H9 (cell line): ENCODE measurements around the gene FAT4. TPM values are rescaled to one million over a fixed set of nuclear protein-coding genes. Genes with fewer than 3 reads are reported as not detected.

ENCODE experiments used
- DNase-seq: peaks from one replicate; pipeline ENCODE4 v3.0.0-alpha.2; 2017
- H2AFZ ChIP-seq: one replicate; pipeline ENCODE4 v1.6.1; 2013; ENCODE audit warnings: mild to moderate bottlenecking, low read length, control low read depth, moderate library complexity
- H2AK5ac ChIP-seq: 2 replicates; pipeline ENCODE4 v1.6.1; 2013; ENCODE audit warnings: low read length, control low read depth, mixed read lengths; ENCODE audit not compliant: insufficient read length
- H2BK120ac ChIP-seq: one replicate; pipeline ENCODE4 v1.6.1; 2013; ENCODE audit warnings: low read depth, mild to moderate bottlenecking, low read length, control low read depth, inconsistent platforms; ENCODE audit not compliant: poor library complexity, severe bottlenecking
- H2BK12ac ChIP-seq: 2 replicates; pipeline ENCODE4 v1.6.1; 2013; ENCODE audit warnings: low read length, control low read depth, mixed read lengths, low read depth; ENCODE audit not compliant: insufficient read length
- H2BK15ac ChIP-seq: 2 replicates; pipeline ENCODE4 v1.6.1; 2013; ENCODE audit warnings: low read depth, low read length, control low read depth
- H2BK20ac ChIP-seq: one replicate; pipeline ENCODE4 v1.6.1; 2013; ENCODE audit warnings: low read depth, mild to moderate bottlenecking, low read length, control low read depth, inconsistent platforms; ENCODE audit not compliant: poor library complexity, severe bottlenecking
- H2BK5ac ChIP-seq: 2 replicates; pipeline ENCODE4 v1.6.1; 2013; ENCODE audit warnings: low read length, control low read depth, mixed read lengths; ENCODE audit not compliant: insufficient read length
- H3K14ac ChIP-seq: 2 replicates; pipeline ENCODE4 v1.6.1; 2013; ENCODE audit warnings: low read length, control low read depth; ENCODE audit not compliant: insufficient read depth
- H3K18ac ChIP-seq: 2 replicates; pipeline ENCODE4 v1.6.1; 2013; ENCODE audit warnings: low read depth, mild to moderate bottlenecking, mixed read lengths, low read length, control low read depth; ENCODE audit not compliant: insufficient read length
- H3K23ac ChIP-seq: 2 replicates; pipeline ENCODE4 v1.6.1; 2013; ENCODE audit warnings: low read length, control low read depth, mixed read lengths, low read depth; ENCODE audit not compliant: insufficient read length
- H3K23me2 ChIP-seq: 2 replicates; pipeline ENCODE4 v1.6.1; 2013; ENCODE audit warnings: low read depth, mild to moderate bottlenecking, mixed read lengths, low read length, control low read depth; ENCODE audit not compliant: insufficient read length, poor library complexity, severe bottlenecking
- H3K27ac ChIP-seq: 2 replicates; pipeline ENCODE4 v1.5.1; 2013; ENCODE audit warnings: low read length, control low read depth, mixed read lengths, low read depth; ENCODE audit not compliant: insufficient read length
- H3K27me3 ChIP-seq: 2 replicates; pipeline ENCODE4 v1.6.1; 2013; ENCODE audit warnings: low read length, control low read depth, inconsistent platforms; ENCODE audit not compliant: insufficient read depth
- H3K4ac ChIP-seq: 2 replicates; pipeline ENCODE4 v1.6.1; 2013; ENCODE audit warnings: low read depth, mild to moderate bottlenecking, control low read depth, inconsistent platforms, low read length, moderate library complexity
- H3K4me1 ChIP-seq: 2 replicates; pipeline ENCODE4 v1.6.1; 2013; ENCODE audit warnings: low read length, control low read depth, inconsistent platforms; ENCODE audit not compliant: insufficient read depth
- H3K4me2 ChIP-seq: 2 replicates; pipeline ENCODE4 v1.6.1; 2013; ENCODE audit warnings: low read length, control low read depth, mixed read lengths; ENCODE audit not compliant: insufficient read length, insufficient read depth
- H3K56ac ChIP-seq: 2 replicates; pipeline ENCODE4 v1.6.1; 2013; ENCODE audit warnings: low read depth, mild to moderate bottlenecking, mixed read lengths, low read length, control low read depth; ENCODE audit not compliant: insufficient read length
- H3K79me1 ChIP-seq: 2 replicates; pipeline ENCODE4 v1.6.1; 2013; ENCODE audit warnings: low read depth, mild to moderate bottlenecking, moderate library complexity, low read length, control low read depth, inconsistent platforms; ENCODE audit not compliant: insufficient read depth, poor library complexity, severe bottlenecking
- H3K79me2 ChIP-seq: 2 replicates; pipeline ENCODE4 v1.6.1; 2013; ENCODE audit warnings: low read length, control low read depth, inconsistent platforms; ENCODE audit not compliant: insufficient read depth
- H3K9ac ChIP-seq: 2 replicates; pipeline ENCODE4 v1.6.1; 2013; ENCODE audit warnings: low read length, control low read depth, mixed read lengths; ENCODE audit not compliant: insufficient read length; ENCODE audit errors: extremely low read depth
- H3K9me3 ChIP-seq: one replicate; pipeline ENCODE4 v1.6.1; 2013; ENCODE audit warnings: low read depth, low read length, inconsistent platforms; ENCODE audit not compliant: control insufficient read depth
- H3T11ph ChIP-seq: one replicate; pipeline ENCODE4 v1.6.1; 2013; ENCODE audit warnings: mild to moderate bottlenecking, low read length, control low read depth, inconsistent platforms
- H4K20me1 ChIP-seq: one replicate; pipeline ENCODE4 v1.6.1; 2013; ENCODE audit not compliant: control insufficient read depth, insufficient read length, insufficient read depth
- H4K5ac ChIP-seq: 2 replicates; pipeline ENCODE4 v1.6.1; 2013; ENCODE audit warnings: low read depth, mild to moderate bottlenecking, mixed read lengths, low read length, control low read depth; ENCODE audit not compliant: insufficient read length
- H4K8ac ChIP-seq: replicated peaks from 2 replicates; pipeline ENCODE4 v1.6.1; 2013; ENCODE audit warnings: low read length, control low read depth, mixed read lengths, low read depth; ENCODE audit not compliant: insufficient read length
- H4K91ac ChIP-seq: 2 replicates; pipeline ENCODE4 v1.6.1; 2013; ENCODE audit warnings: low read depth, mild to moderate bottlenecking, moderate library complexity, mixed read lengths, low read length, control low read depth; ENCODE audit not compliant: insufficient read length
- H3K27ac Mint-ChIP-seq, 3 experiments: 2 replicates in 2 of 3; 3 replicates in 1 of 3; pipeline ENCODE4 v1.8.0; 2020 to 2021; ENCODE audit warnings: mixed read lengths in 3 of 3, mild to moderate bottlenecking in 1 of 3, moderate library complexity in 1 of 3
- H3K27me3 Mint-ChIP-seq: 2 replicates; pipeline ENCODE4 v1.8.0; 2021; ENCODE audit warnings: low read depth, mild to moderate bottlenecking, moderate library complexity, mixed read lengths
- H3K36me3 Mint-ChIP-seq, 3 experiments: 2 replicates in 2 of 3; 3 replicates in 1 of 3; pipeline ENCODE4 v1.8.0; 2020 to 2021; ENCODE audit warnings: low read depth in 3 of 3, mixed read lengths in 3 of 3; ENCODE audit not compliant: insufficient read depth in 1 of 3
- H3K4me1 Mint-ChIP-seq, 2 experiments: 2 replicates each; pipeline ENCODE4 v1.8.0; 2020; ENCODE audit warnings: mixed read lengths in 2 of 2
- H3K4me3 Mint-ChIP-seq, 2 experiments: 2 replicates in 1 of 2; 3 replicates in 1 of 2; pipeline ENCODE4 v1.8.0; 2020 to 2021; ENCODE audit warnings: mild to moderate bottlenecking in 2 of 2, mixed read lengths in 2 of 2, moderate library complexity in 1 of 2
- H3K9me3 Mint-ChIP-seq, 2 experiments: 2 replicates in 1 of 2; 3 replicates in 1 of 2; pipeline ENCODE4 v1.8.0; 2020; ENCODE audit warnings: mild to moderate bottlenecking in 2 of 2, mixed read lengths in 2 of 2, moderate library complexity in 1 of 2
- CTCF ChIP-seq: fragments of 200-600 bp; sonication (generic); conservative IDR thresholded peaks from 3 replicates; pipeline ENCODE4 v1.8.0; 2021; ENCODE audit warnings: antibody characterized with exemption, mild to moderate bottlenecking
- WGBS: extraction: QIAGEN DNeasy Blood & Tissue Kit; methylation state at CpG from one replicate; pipeline ENCODE4 v1.1.7; 2013; ENCODE audit warnings: missing lambda C conversion rate, low lambda C conversion rate, mixed read lengths; ENCODE audit not compliant: insufficient read length; ENCODE audit errors: extremely low coverage; 5-methylcytosine and 5-hydroxymethylcytosine counted together
- total RNA-seq: library from RNA; stranded (reverse); gene quantifications from 2 replicates; pipeline ENCODE4 v1.2.1, GENCODE V29; 2021

FAT4 gene
- total RNA-seq, 1 experiment from 2014 or later, result 6.9 TPM

- H4K8ac ChIP-seq, result no peak overlapping the region
- no peak overlapping the region for H3K23ac ChIP-seq
- no peaks in the 10 kb centered on the region for H3K79me1 ChIP-seq
- no peaks in the 10 kb centered on the region for H3K23me2 ChIP-seq
- no peak overlapping the region for H3K9ac ChIP-seq
- no peak overlapping the region for H4K5ac ChIP-seq
- Mint-ChIP-seq H3K4me3 (no peak overlapping the region), H3K4me1 (peaks cover 39 to 49% of the 10 kb centered on the region in 2 experiments), H3K27ac (no peak overlapping the region), H3K36me3 (no peaks in the 10 kb centered on the region; a peak in 1 of 7 replicates), H3K9me3 (no peaks in the 10 kb centered on the region; a peak in 1 of 5 replicates), H3K27me3 (no peaks in the 10 kb centered on the region)
- WGBS, result no CpG with 5 or more reads among the region's 3 CpGs
- H3T11ph ChIP-seq, result no peak overlapping the region
- H3K27me3 ChIP-seq, result no peaks in the 10 kb centered on the region
- no peaks in the 10 kb centered on the region for H4K20me1 ChIP-seq
- H3K4me2 ChIP-seq, result no peak overlapping the region
- H3K4me1 ChIP-seq, result peaks cover 7% of the 10 kb centered on the region; the same call in 1 of the 2 replicates
- no peak overlapping the region for H3K27ac ChIP-seq
- H3K56ac ChIP-seq, result no peak overlapping the region
- no peak overlapping the region for H3K4ac ChIP-seq
- H2BK20ac ChIP-seq, result no peak overlapping the region
- H3K9me3 ChIP-seq, result no peaks in the 10 kb centered on the region
- H2AK5ac ChIP-seq, result no peak overlapping the region
- H3K14ac ChIP-seq, result no peak overlapping the region
- TF ChIP-seq CTCF, result no peak
- H3K18ac ChIP-seq, result no peak overlapping the region
- H2BK5ac ChIP-seq, result no peak overlapping the region
- no peak overlapping the region for H2BK12ac ChIP-seq
- H3K79me2 ChIP-seq, result no peaks in the 10 kb centered on the region
- H2BK120ac ChIP-seq, result no peak overlapping the region
- H2BK15ac ChIP-seq, result no peak overlapping the region
- H2AFZ ChIP-seq, result no peak overlapping the region
- H4K91ac ChIP-seq, result no peak overlapping the region
- DNase-seq, result no peak
Measured at GRCh38 chr4:125359363-125359762, 44.6 kb downstream of the FAT4 start.
